ENCODE measurements around the gene NR6A1.
A peak's percentile ranks its signal among the peaks of the same experiment; 100 is the strongest.

The NR6A1 gene

GRCh38 chr9:124762633-124763032 is 8.5 kb downstream of the NR6A1 start:
- H3K27me3 ChIP-seq (ENCODE audit: control insufficient read depth, insufficient read depth, low read length) = peaks cover 19% of the 10 kb centered on the region
- peaks cover 77% of the 10 kb centered on the region for H3K4me1 ChIP-seq (ENCODE audit: control insufficient read depth, insufficient read depth, low read length)
- H3K4me3 ChIP-seq (ENCODE audit: low read depth, low read length) = no peak overlapping the region

GRCh38 chr9:124761710-124762109 is 9.4 kb downstream of the NR6A1 start:
- peak overlapping the region; percentile 6 for H3K4me3 ChIP-seq (ENCODE audit: low read depth, low read length)
- H3K4me1 ChIP-seq (ENCODE audit: control insufficient read depth, insufficient read depth, low read length) = peaks cover 77% of the 10 kb centered on the region
- H3K9me3 ChIP-seq (ENCODE audit: control insufficient read depth, insufficient read depth, low read length) = no peaks in the 10 kb centered on the region
- H3K9ac ChIP-seq (ENCODE audit: low read depth, low read length) = no peak overlapping the region
- no peaks in the 10 kb centered on the region for H3K36me3 ChIP-seq (ENCODE audit: control insufficient read depth, insufficient read depth, low read length)
- H3K27me3 ChIP-seq (ENCODE audit: control insufficient read depth, insufficient read depth, low read length) = peaks cover 11% of the 10 kb centered on the region

More at GRCh38 chr9:124762633-124763032, 8.5 kb downstream of the NR6A1 start:
- Histone ChIP-seq H3K9ac (ENCODE audit: low read depth, low read length) (no peak overlapping the region), H3K9me3 (ENCODE audit: control insufficient read depth, insufficient read depth, low read length) (no peaks in the 10 kb centered on the region), H3K36me3 (ENCODE audit: control insufficient read depth, insufficient read depth, low read length) (no peaks in the 10 kb centered on the region)

- Histone ChIP-seq H3K9me3 (ENCODE audit: control insufficient read depth, insufficient read depth, low read length) (no peaks in the 10 kb centered on the region), H3K27me3 (ENCODE audit: control insufficient read depth, insufficient read depth, low read length) (peaks cover 8% of the 10 kb centered on the region), H3K4me1 (ENCODE audit: control insufficient read depth, insufficient read depth, low read length) (peaks cover 77% of the 10 kb centered on the region), H3K9ac (ENCODE audit: low read depth, low read length) (no peak overlapping the region), H3K4me3 (ENCODE audit: low read depth, low read length) (peak overlapping the region; percentile 6), H3K36me3 (ENCODE audit: control insufficient read depth, insufficient read depth, low read length) (no peaks in the 10 kb centered on the region)
Measured at GRCh38 chr9:124761196-124761595, 9.9 kb downstream of the NR6A1 start.

- Histone ChIP-seq H3K4me1 (ENCODE audit: control insufficient read depth, insufficient read depth, low read length) (peaks cover 76% of the 10 kb centered on the region), H3K36me3 (ENCODE audit: control insufficient read depth, insufficient read depth, low read length) (no peaks in the 10 kb centered on the region), H3K27me3 (ENCODE audit: control insufficient read depth, insufficient read depth, low read length) (peaks cover 6% of the 10 kb centered on the region), H3K9ac (ENCODE audit: low read depth, low read length) (no peak overlapping the region), H3K9me3 (ENCODE audit: control insufficient read depth, insufficient read depth, low read length) (no peaks in the 10 kb centered on the region), H3K4me3 (ENCODE audit: low read depth, low read length) (no peak overlapping the region)
Measured at GRCh38 chr9:124760719-124761118, 10.4 kb downstream of the NR6A1 start.

- Histone ChIP-seq H3K4me3 (ENCODE audit: low read depth, low read length) (no peak overlapping the region), H3K27me3 (ENCODE audit: control insufficient read depth, insufficient read depth, low read length) (peaks cover 6% of the 10 kb centered on the region), H3K9ac (ENCODE audit: low read depth, low read length) (no peak overlapping the region), H3K4me1 (ENCODE audit: control insufficient read depth, insufficient read depth, low read length) (peaks cover 77% of the 10 kb centered on the region), H3K9me3 (ENCODE audit: control insufficient read depth, insufficient read depth, low read length) (no peaks in the 10 kb centered on the region), H3K36me3 (ENCODE audit: control insufficient read depth, insufficient read depth, low read length) (no peaks in the 10 kb centered on the region)
Measured at GRCh38 chr9:124759327-124759726, 11.8 kb downstream of the NR6A1 start.

GRCh38 chr9:124758691-124759090 is 12.4 kb downstream of the NR6A1 start:
- Histone ChIP-seq H3K36me3 (ENCODE audit: control insufficient read depth, insufficient read depth, low read length) (no peaks in the 10 kb centered on the region), H3K4me3 (ENCODE audit: low read depth, low read length) (no peak overlapping the region), H3K9me3 (ENCODE audit: control insufficient read depth, insufficient read depth, low read length) (no peaks in the 10 kb centered on the region), H3K27me3 (ENCODE audit: control insufficient read depth, insufficient read depth, low read length) (peaks cover 6% of the 10 kb centered on the region), H3K9ac (ENCODE audit: low read depth, low read length) (no peak overlapping the region), H3K4me1 (ENCODE audit: control insufficient read depth, insufficient read depth, low read length) (peaks cover 81% of the 10 kb centered on the region)

- peaks cover 79% of the 10 kb centered on the region for H3K4me1 ChIP-seq (ENCODE audit: control insufficient read depth, insufficient read depth, low read length)
- peak overlapping the region; percentile 14 for H3K4me3 ChIP-seq (ENCODE audit: low read depth, low read length)
- H3K36me3 ChIP-seq (ENCODE audit: control insufficient read depth, insufficient read depth, low read length) = no peaks in the 10 kb centered on the region
- H3K9ac ChIP-seq (ENCODE audit: low read depth, low read length) = no peak overlapping the region
- H3K9me3 ChIP-seq (ENCODE audit: control insufficient read depth, insufficient read depth, low read length) = no peaks in the 10 kb centered on the region
- H3K27me3 ChIP-seq (ENCODE audit: control insufficient read depth, insufficient read depth, low read length) = peaks cover 4% of the 10 kb centered on the region
Measured at GRCh38 chr9:124758061-124758460, 13.1 kb downstream of the NR6A1 start.

GRCh38 chr9:124757616-124758015 is 13.5 kb downstream of the NR6A1 start:
- H3K9me3 ChIP-seq (ENCODE audit: control insufficient read depth, insufficient read depth, low read length) = no peaks in the 10 kb centered on the region
- peaks cover 2% of the 10 kb centered on the region for H3K27me3 ChIP-seq (ENCODE audit: control insufficient read depth, insufficient read depth, low read length)
- peak overlapping the region; percentile 14 for H3K4me3 ChIP-seq (ENCODE audit: low read depth, low read length)
- no peaks in the 10 kb centered on the region for H3K36me3 ChIP-seq (ENCODE audit: control insufficient read depth, insufficient read depth, low read length)
- peaks cover 79% of the 10 kb centered on the region for H3K4me1 ChIP-seq (ENCODE audit: control insufficient read depth, insufficient read depth, low read length)
- H3K9ac ChIP-seq (ENCODE audit: low read depth, low read length) = no peak overlapping the region

- Histone ChIP-seq H3K9ac (ENCODE audit: low read depth, low read length) (no peak overlapping the region), H3K27me3 (ENCODE audit: control insufficient read depth, insufficient read depth, low read length) (peaks cover 2% of the 10 kb centered on the region), H3K36me3 (ENCODE audit: control insufficient read depth, insufficient read depth, low read length) (no peaks in the 10 kb centered on the region), H3K4me3 (ENCODE audit: low read depth, low read length) (no peak overlapping the region), H3K4me1 (ENCODE audit: control insufficient read depth, insufficient read depth, low read length) (peaks cover 66% of the 10 kb centered on the region), H3K9me3 (ENCODE audit: control insufficient read depth, insufficient read depth, low read length) (no peaks in the 10 kb centered on the region)
Measured at GRCh38 chr9:124756011-124756410, 15.1 kb downstream of the NR6A1 start.

- H3K27me3 ChIP-seq (ENCODE audit: control insufficient read depth, insufficient read depth, low read length) = peaks cover 2% of the 10 kb centered on the region
- H3K9ac ChIP-seq (ENCODE audit: low read depth, low read length) = no peak overlapping the region
- H3K36me3 ChIP-seq (ENCODE audit: control insufficient read depth, insufficient read depth, low read length) = no peaks in the 10 kb centered on the region
- H3K9me3 ChIP-seq (ENCODE audit: control insufficient read depth, insufficient read depth, low read length) = no peaks in the 10 kb centered on the region
- H3K4me3 ChIP-seq (ENCODE audit: low read depth, low read length) = no peak overlapping the region
- peaks cover 58% of the 10 kb centered on the region for H3K4me1 ChIP-seq (ENCODE audit: control insufficient read depth, insufficient read depth, low read length)
Measured at GRCh38 chr9:124755061-124755460, 16.1 kb downstream of the NR6A1 start.

GRCh38 chr9:124754289-124754688 is 16.8 kb downstream of the NR6A1 start:
- Histone ChIP-seq H3K4me1 (ENCODE audit: control insufficient read depth, insufficient read depth, low read length) (peaks cover 54% of the 10 kb centered on the region), H3K9me3 (ENCODE audit: control insufficient read depth, insufficient read depth, low read length) (no peaks in the 10 kb centered on the region), H3K4me3 (ENCODE audit: low read depth, low read length) (no peak overlapping the region), H3K9ac (ENCODE audit: low read depth, low read length) (no peak overlapping the region), H3K27me3 (ENCODE audit: control insufficient read depth, insufficient read depth, low read length) (peaks cover 2% of the 10 kb centered on the region), H3K36me3 (ENCODE audit: control insufficient read depth, insufficient read depth, low read length) (no peaks in the 10 kb centered on the region)

- H3K36me3 ChIP-seq (ENCODE audit: control insufficient read depth, insufficient read depth, low read length) = no peaks in the 10 kb centered on the region
- H3K9ac ChIP-seq (ENCODE audit: low read depth, low read length) = no peak overlapping the region
- H3K4me3 ChIP-seq (ENCODE audit: low read depth, low read length) = no peak overlapping the region
- no peaks in the 10 kb centered on the region for H3K9me3 ChIP-seq (ENCODE audit: control insufficient read depth, insufficient read depth, low read length)
- H3K27me3 ChIP-seq (ENCODE audit: control insufficient read depth, insufficient read depth, low read length) = peaks cover 2% of the 10 kb centered on the region
- peaks cover 43% of the 10 kb centered on the region for H3K4me1 ChIP-seq (ENCODE audit: control insufficient read depth, insufficient read depth, low read length)
Measured at GRCh38 chr9:124752967-124753366, 18.1 kb downstream of the NR6A1 start.

Measured in iPS-15b (cell line).